H1 (cell line): ENCODE data around the gene ARNT2. TPM values are rescaled to one million over a fixed set of nuclear protein-coding genes. Genes with fewer than 3 reads are reported as not detected.

Experiments
- CTCF ChIA-PET: fragments of 300-600 bp; sonication (Branson Sonifier 250); formaldehyde crosslinking; loops from one replicate; lab custom pipeline; 2021; ENCODE audit not compliant: partially characterized antibody; lab: Charles Lee
- POLR2A ChIA-PET: fragments of 300-600 bp; sonication (Branson Sonifier 250); formaldehyde crosslinking; loops from one replicate; lab custom pipeline; 2021; ENCODE audit warnings: inconsistent platforms; ENCODE audit not compliant: partially characterized antibody; lab: Charles Lee
- DNase-seq, 2 experiments: peaks; one replicate each; pipeline versions ENCODE4 v3.0.0 to v3.0.0-alpha.2; 2010 to 2022; ENCODE audit warnings: low spot score in 2 of 2, low read depth in 1 of 2, mixed read lengths in 1 of 2
- FAIRE-seq: peaks from 2 replicates; lab custom pipeline; 2011; peaks lifted over from hg19 to GRCh38; lab: Jason Lieb, UNC
- H2AFZ ChIP-seq: 2 replicates; pipeline ENCODE4 v1.8.1; 2012; ENCODE audit warnings: low read length, inconsistent platforms
- H2AK5ac ChIP-seq: 2 replicates; pipeline ENCODE4 v1.6.1; 2013; ENCODE audit warnings: low read depth, low read length
- H2BK120ac ChIP-seq: replicated peaks from 2 replicates; pipeline ENCODE3; 2013; ENCODE audit warnings: low read depth, low read length, inconsistent platforms
- H2BK12ac ChIP-seq: 2 replicates; pipeline ENCODE4 v1.6.1; 2013; ENCODE audit warnings: low read depth, low read length
- H2BK15ac ChIP-seq: 2 replicates; pipeline ENCODE4 v1.6.1; 2013; ENCODE audit warnings: low read length
- H2BK20ac ChIP-seq: 2 replicates; pipeline ENCODE4 v1.6.1; 2013; ENCODE audit warnings: low read length
- H2BK5ac ChIP-seq: 2 replicates; pipeline ENCODE4 v1.6.1; 2013; ENCODE audit warnings: low read depth, low read length
- H3K14ac ChIP-seq: 2 replicates; pipeline ENCODE4 v1.6.1; 2013; ENCODE audit warnings: inconsistent platforms; ENCODE audit not compliant: insufficient read length
- H3K18ac ChIP-seq: 2 replicates; pipeline ENCODE4 v1.6.1; 2013; ENCODE audit warnings: low read length; ENCODE audit errors: extremely low read depth
- H3K23ac ChIP-seq: 2 replicates; pipeline ENCODE4 v1.6.1; 2013; ENCODE audit warnings: inconsistent platforms; ENCODE audit not compliant: insufficient read length
- H3K23me2 ChIP-seq: 2 replicates; pipeline ENCODE4 v1.6.1; 2013; ENCODE audit warnings: low read depth, low read length
- H3K27ac ChIP-seq: 2 replicates; pipeline ENCODE4 v1.6.1; 2011; ENCODE audit warnings: low read depth, low read length, inconsistent platforms
- H3K27me3 ChIP-seq, 4 experiments: replicated peaks in 1 of 4; 1 replicate in 1 of 4; 2 replicates in 3 of 4; pipeline versions ENCODE4 v1.6.1 to v1.8.1; 2011 to 2013; ENCODE audit warnings: low read length in 3 of 4, mild to moderate bottlenecking in 3 of 4, inconsistent platforms in 2 of 4, mixed read lengths in 2 of 4, moderate library complexity in 1 of 4; ENCODE audit not compliant: control insufficient read depth in 3 of 4, insufficient read depth in 3 of 4; ENCODE audit errors: extremely low read depth in 1 of 4
- H3K36me3 ChIP-seq, 4 experiments: 2 replicates each; pipeline versions ENCODE4 v1.6.1 to v1.8.1; 2011 to 2013; ENCODE audit warnings: mild to moderate bottlenecking in 4 of 4, low read length in 3 of 4, moderate library complexity in 2 of 4, control low read depth in 1 of 4, inconsistent platforms in 1 of 4; ENCODE audit not compliant: insufficient read depth in 4 of 4, control insufficient read depth in 2 of 4
- H3K4ac ChIP-seq: replicated peaks from 2 replicates; pipeline ENCODE3; 2013; ENCODE audit warnings: low read length, low read depth, mixed read lengths, inconsistent platforms; ENCODE audit not compliant: insufficient read length
- H3K4me1 ChIP-seq, 4 experiments: replicated peaks in 1 of 4; 1 replicate in 1 of 4; 2 replicates in 3 of 4; pipeline versions ENCODE4 v1.6.1 to v1.8.1; 2011 to 2013; ENCODE audit warnings: low read length in 3 of 4, inconsistent platforms in 2 of 4, mixed read lengths in 1 of 4; ENCODE audit not compliant: insufficient read depth in 4 of 4, control insufficient read depth in 3 of 4
- H3K4me2 ChIP-seq, 2 experiments: 2 replicates each; pipeline versions ENCODE4 v1.6.1 to v1.8.1; 2011 to 2013; ENCODE audit warnings: low read depth in 2 of 2, low read length in 2 of 2, control low read depth in 1 of 2, inconsistent platforms in 1 of 2, mild to moderate bottlenecking in 1 of 2; ENCODE audit not compliant: insufficient read depth in 1 of 2
- H3K4me3 ChIP-seq, 4 experiments: fragments of 200-600, 300-600 bp in 1 of 4; sonication (generic), shearing (Covaris generic), sonication (Bioruptor Twin) in 1 of 4; 2 replicates each; pipeline versions ENCODE4 v1.5.1 to v1.8.1; 2011 to 2016; ENCODE audit warnings: low read length in 4 of 4, low read depth in 3 of 4, control low read depth in 2 of 4, inconsistent platforms in 2 of 4, mild to moderate bottlenecking in 2 of 4, mixed read lengths in 1 of 4, moderate library complexity in 1 of 4; ENCODE audit not compliant: insufficient read depth in 2 of 4; ENCODE audit errors: extremely low read depth in 1 of 4
- H3K56ac ChIP-seq: replicated peaks from 2 replicates; pipeline ENCODE3; 2013; ENCODE audit warnings: low read depth, mild to moderate bottlenecking, mixed read lengths, low read length, inconsistent platforms; ENCODE audit not compliant: insufficient read length
- H3K79me1 ChIP-seq: 2 replicates; pipeline ENCODE4 v1.6.1; 2013; ENCODE audit warnings: low read depth, low read length, control low read depth
- H3K79me2 ChIP-seq, 2 experiments: 2 replicates each; pipeline versions ENCODE4 v1.6.1 to v1.8.1; 2012 to 2013; ENCODE audit warnings: low read length in 2 of 2, mild to moderate bottlenecking in 2 of 2, inconsistent platforms in 1 of 2; ENCODE audit not compliant: insufficient read depth in 2 of 2, control insufficient read depth in 1 of 2
- H3K9ac ChIP-seq, 4 experiments: replicated peaks in 1 of 4; 1 replicate in 1 of 4; 2 replicates in 3 of 4; pipeline versions ENCODE4 v1.6.1 to v1.8.1; 2011 to 2013; ENCODE audit warnings: low read depth in 3 of 4, low read length in 3 of 4, control low read depth in 2 of 4, mild to moderate bottlenecking in 2 of 4, moderate library complexity in 2 of 4, inconsistent platforms in 1 of 4; ENCODE audit errors: extremely low read depth in 1 of 4
- H3K9me3 ChIP-seq, 2 experiments: 2 replicates each; pipeline versions ENCODE4 v1.6.1 to v1.8.1; 2012 to 2013; ENCODE audit warnings: mild to moderate bottlenecking in 2 of 2, moderate library complexity in 2 of 2, control low read depth in 1 of 2, inconsistent platforms in 1 of 2, low read depth in 1 of 2, low read length in 1 of 2, mixed read lengths in 1 of 2; ENCODE audit not compliant: insufficient read depth in 2 of 2
- H4K20me1 ChIP-seq, 2 experiments: replicated peaks in 1 of 2; 2 replicates each; pipeline versions ENCODE3 to v1.8.1; 2011 to 2013; ENCODE audit warnings: inconsistent platforms in 2 of 2, low read length in 2 of 2, mild to moderate bottlenecking in 1 of 2; ENCODE audit not compliant: insufficient read depth in 2 of 2, control insufficient read depth in 1 of 2
- H4K5ac ChIP-seq: 2 replicates; pipeline ENCODE4 v1.6.1; 2013; ENCODE audit warnings: low read length, low read depth, mixed read lengths, inconsistent platforms; ENCODE audit not compliant: insufficient read length
- H4K8ac ChIP-seq: 2 replicates; pipeline ENCODE4 v1.8.0; 2013; ENCODE audit warnings: mild to moderate bottlenecking, moderate library complexity, low read length, inconsistent platforms; ENCODE audit not compliant: insufficient read depth; ENCODE audit errors: extremely low read depth
- H4K91ac ChIP-seq: replicated peaks from 2 replicates; pipeline ENCODE3; 2013; ENCODE audit warnings: low read length, mixed read lengths, inconsistent platforms; ENCODE audit not compliant: insufficient read length
- ATF2 ChIP-seq: IDR thresholded peaks from 2 replicates; pipeline ENCODE4 v1.6.1; 2012; ENCODE audit warnings: low read length, inconsistent platforms
- EGR1 ChIP-seq: IDR thresholded peaks from 2 replicates; pipeline ENCODE4 v1.6.1; 2011; ENCODE audit warnings: low read depth, low read length, borderline replicate concordance
- HDAC6 ChIP-seq: IDR thresholded peaks from one replicate; pipeline ENCODE4 v1.7.1; 2012; ENCODE audit warnings: low read depth, mild to moderate bottlenecking, inconsistent platforms, low read length, moderate library complexity
- MAX ChIP-seq: IDR thresholded peaks from 2 replicates; pipeline ENCODE4 v1.6.1; 2012; ENCODE audit warnings: inconsistent platforms
- PHF8 ChIP-seq: fragments of 200-600 bp; sonication (generic); conservative IDR thresholded peaks from 2 replicates; pipeline ENCODE4 v1.7.1; 2012; ENCODE audit warnings: low read depth, mild to moderate bottlenecking, inconsistent platforms, low read length, moderate library complexity
- SP4 ChIP-seq: IDR thresholded peaks from 2 replicates; pipeline ENCODE4 v1.6.1; 2012; ENCODE audit warnings: low read length, inconsistent platforms
- WGBS, 2 experiments: shearing (Covaris generic) in 1 of 2; methylation state at CpG; one replicate each; pipeline versions ENCODE4 v1.1.6 to v1.1.7; 2013 to 2015; ENCODE audit warnings: low lambda C conversion rate in 2 of 2, mixed read lengths in 2 of 2, inconsistent platforms in 1 of 2, low coverage in 1 of 2, missing lambda C conversion rate in 1 of 2; ENCODE audit not compliant: insufficient replicate concordance in 2 of 2, insufficient coverage in 1 of 2, insufficient read length in 1 of 2; ENCODE audit errors: extremely low coverage in 1 of 2, missing lambda C conversion rate in 1 of 2; 5-methylcytosine and 5-hydroxymethylcytosine counted together
- polyA plus RNA-seq, 7 experiments: library from polyadenylated mRNA; depleted of rRNA in 3 of 7; stranded (reverse) in 5 of 7; unstranded in 2 of 7; fragments of >200 nt in 5 of 7; fragments of 200-250 nt in 2 of 7; gene quantifications; 1 replicate in 5 of 7; 2 replicates in 1 of 7; 4 replicates in 1 of 7; pipeline versions ENCODE4 v1.2.1 to v1.2.3, GENCODE V29; 2011 to 2013; ENCODE audit warnings: missing spikeins in 2 of 7, mixed read lengths in 2 of 7
- total RNA-seq: library from RNA; stranded (reverse); fragmentation: NEBNext Ultra II Directional; extraction: Animal tissue kit (Norgen Biotek cat#: 25700); gene quantifications from 2 replicates; pipeline ENCODE4 v1.2.1, GENCODE V29; 2021
- TF ChIP-seq, protein P1 (sequence below): IDR thresholded peaks from 2 replicates; pipeline ENCODE4 v1.6.1; 2012; ENCODE audit warnings: inconsistent platforms

Gene ARNT2
- total and polyA plus RNA-seq, 2 of the 8 experiments (the other 6 are each of a cell fraction or from before 2014, with no cell fraction given): 9.5 to 14.6 TPM

DNA sequence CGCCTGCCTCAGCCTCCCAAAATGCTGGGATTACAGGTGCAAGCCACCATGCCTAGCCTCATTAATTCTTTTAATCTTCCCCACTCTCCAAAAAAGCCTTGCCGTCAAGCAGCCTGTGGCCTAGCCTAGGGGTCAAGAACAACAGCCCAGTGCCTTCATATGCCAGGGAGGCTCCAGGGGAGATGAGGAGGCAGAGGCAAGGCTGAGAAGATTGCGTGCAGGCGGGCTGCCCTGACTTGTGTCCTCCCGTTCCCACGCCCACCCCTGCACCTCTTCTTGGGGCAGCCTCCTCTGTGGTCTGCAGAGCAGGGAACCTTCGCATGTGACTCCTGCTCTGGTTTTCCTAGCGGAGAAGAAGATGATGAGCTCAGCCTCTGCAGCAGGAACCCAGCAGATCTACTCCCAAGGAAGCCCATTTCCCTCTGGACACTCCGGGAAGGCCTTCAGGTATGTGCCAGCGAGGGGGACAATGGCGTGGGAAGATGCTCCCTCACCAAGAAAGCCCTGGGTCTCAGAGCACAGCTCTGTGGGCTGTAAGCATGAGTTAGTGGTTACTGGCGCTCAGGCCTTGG lies 172.4 kb downstream of the ARNT2 start:
- no peak for TF ChIP-seq ATF2
- no peak for TF ChIP-seq PHF8
- TF ChIP-seq, protein P1, sequence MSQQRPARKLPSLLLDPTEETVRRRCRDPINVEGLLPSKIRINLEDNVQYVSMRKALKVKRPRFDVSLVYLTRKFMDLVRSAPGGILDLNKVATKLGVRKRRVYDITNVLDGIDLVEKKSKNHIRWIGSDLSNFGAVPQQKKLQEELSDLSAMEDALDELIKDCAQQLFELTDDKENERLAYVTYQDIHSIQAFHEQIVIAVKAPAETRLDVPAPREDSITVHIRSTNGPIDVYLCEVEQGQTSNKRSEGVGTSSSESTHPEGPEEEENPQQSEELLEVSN: no peak
- TF ChIP-seq SP4: no peak
- TF ChIP-seq HDAC6: no peak
- no peak for TF ChIP-seq EGR1
- TF ChIP-seq MAX: no peak
- WGBS, 2 experiments: 87% methylated on average over 10 of the region's 12 CpGs; no CpG with 5 or more reads in 1 of the 2 experiments

More for the DNA sequence above, 172.4 kb downstream of the ARNT2 start:
- ChIA-PET POLR2A (interaction anchor here (1.9 kb wide), 1 partner anchor 9 kb away, joined by 5 read pairs; no protein-coding TSS in a partner anchor), CTCF (interaction anchor here (0.6 to 6.2 kb wide), 6 partner anchors 9 to 203 kb away, joined by 3 to 43 read pairs (median 10); partner anchors contain the start of gene CEMIP)
- Histone ChIP-seq H2BK5ac (no peak overlapping the region), H3K27me3 (no peaks in the 10 kb centered on the region), H3K56ac (no peak overlapping the region), H3K4me1 (no peaks in the 10 kb centered on the region; a peak in 1 of 7 replicates), H3K79me2 (no peaks in the 10 kb centered on the region), H2BK15ac (no peak overlapping the region), H4K91ac (no peak overlapping the region), H4K8ac (no peak overlapping the region), H2BK120ac (no peak overlapping the region), H3K18ac (no peak overlapping the region), H3K23ac (no peak overlapping the region), H3K9me3 (no peaks in the 10 kb centered on the region), H3K4ac (no peak overlapping the region), H2BK12ac (no peak overlapping the region), H2AK5ac (no peak overlapping the region), H2BK20ac (no peak overlapping the region), H3K14ac (no peak overlapping the region), H3K79me1 (no peaks in the 10 kb centered on the region; the same call in 1 of the 2 replicates), H3K23me2 (no peaks in the 10 kb centered on the region), H3K27ac (no peak overlapping the region), H3K36me3 (peaks cover 0 to 5% (median 0%) of the 10 kb centered on the region in 4 experiments; a peak in 3 of 8 replicates), H2AFZ (no peak overlapping the region), H3K4me3 (no peak overlapping the region), H4K20me1 (no peaks in the 10 kb centered on the region), H4K5ac (no peak overlapping the region), H3K4me2 (no peak overlapping the region), H3K9ac (no peak overlapping the region)
- FAIRE-seq: no peak
- DNase-seq: no peak
